Endothelial cell of umbilical vein (primary cell): ENCODE measurements around the gene PAX2. TPM values are rescaled to one million over a fixed set of nuclear protein-coding genes. Genes with fewer than 3 reads are reported as not detected.
A peak's percentile ranks its signal among the peaks of the same experiment; 100 is the strongest.

ENCODE experiments used
- BruUV-seq: library from RNA; stranded (reverse); fragments of 400-500 nt; replicated peaks from 2 replicates; lab custom pipeline; 2021; lab: Mats Ljungman, UMichigan
- CTCF ChIA-PET: fragments of 300-600, 350-600 bp; sonication (Branson Sonifier 250); formaldehyde crosslinking; loops from one replicate; lab custom pipeline; 2021; ENCODE audit warnings: antibody characterized with exemption, inconsistent platforms; lab: Charles Lee
- POLR2A ChIA-PET: fragments of 300-600, 350-600 bp; sonication (Branson Sonifier 250); formaldehyde crosslinking; loops from one replicate; lab custom pipeline; 2021; ENCODE audit warnings: antibody characterized with exemption, inconsistent platforms; lab: Charles Lee
- DNase-seq: peaks from one replicate; pipeline ENCODE4 v3.0.0-alpha.2; 2011; ENCODE audit warnings: low read depth, low spot score
- FAIRE-seq: peaks from 2 replicates; lab custom pipeline; 2011; peaks lifted over from hg19 to GRCh38; lab: Jason Lieb, UNC
- H2AFZ ChIP-seq: 2 replicates; pipeline ENCODE4 v1.6.0; 2012; ENCODE audit warnings: low read depth, low read length, control low read depth, inconsistent platforms
- H3K27ac ChIP-seq: 2 replicates; pipeline ENCODE4 v1.5.1; 2011; ENCODE audit warnings: low read depth, mild to moderate bottlenecking, control low read depth, low read length, moderate library complexity; ENCODE audit not compliant: insufficient read depth
- H3K27me3 ChIP-seq, 2 experiments: 2 replicates each; pipeline versions ENCODE4 v1.6.0 to v1.6.1; 2011; ENCODE audit warnings: low read length in 2 of 2, mixed read lengths in 1 of 2; ENCODE audit not compliant: control insufficient read depth in 2 of 2, insufficient read depth in 2 of 2
- H3K36me3 ChIP-seq, 2 experiments: 2 replicates in 1 of 2; 3 replicates in 1 of 2; pipeline ENCODE4 v1.5.1; 2011; ENCODE audit warnings: low read length in 2 of 2, mild to moderate bottlenecking in 1 of 2, moderate library complexity in 1 of 2; ENCODE audit not compliant: control insufficient read depth in 2 of 2, insufficient read depth in 2 of 2; ENCODE audit errors: extremely low read depth in 1 of 2
- H3K4me1 ChIP-seq: 3 replicates; pipeline ENCODE4 v1.5.1; 2011; ENCODE audit warnings: mild to moderate bottlenecking, low read length; ENCODE audit not compliant: control insufficient read depth, insufficient read depth; ENCODE audit errors: extremely low read depth
- H3K4me2 ChIP-seq: 2 replicates; pipeline ENCODE4 v1.6.1; 2011; ENCODE audit warnings: low read length, control low read depth, mixed read lengths; ENCODE audit not compliant: insufficient read depth
- H3K4me3 ChIP-seq, 3 experiments: fragments of 200-600 bp in 1 of 3; sonication (generic), shearing (Covaris generic) in 1 of 3; replicated peaks in 1 of 3; 2 replicates each; pipeline ENCODE4 v1.5.1; 2011 to 2016; ENCODE audit warnings: control low read depth in 3 of 3, low read length in 3 of 3, mild to moderate bottlenecking in 2 of 3, inconsistent platforms in 1 of 3, low read depth in 1 of 3, moderate library complexity in 1 of 3; ENCODE audit not compliant: insufficient read depth in 1 of 3
- H3K79me2 ChIP-seq: 2 replicates; pipeline ENCODE4 v1.6.0; 2012; ENCODE audit warnings: low read length, inconsistent platforms; ENCODE audit not compliant: control insufficient read depth, insufficient read depth
- H3K9ac ChIP-seq: replicated peaks from 2 replicates; pipeline ENCODE3; 2011; ENCODE audit warnings: low read length, control low read depth; ENCODE audit not compliant: insufficient read depth; ENCODE audit errors: extremely low read depth
- H3K9me1 ChIP-seq: replicated peaks from 3 replicates; pipeline ENCODE4 v1.6.0; 2011; ENCODE audit warnings: mild to moderate bottlenecking, low read length; ENCODE audit not compliant: control insufficient read depth, insufficient read depth; ENCODE audit errors: extremely low read depth
- H3K9me3 ChIP-seq: replicated peaks from 2 replicates; pipeline ENCODE4 v1.5.1; 2012; ENCODE audit warnings: low read length, inconsistent platforms; ENCODE audit not compliant: control insufficient read depth, insufficient read depth
- H4K20me1 ChIP-seq: replicated peaks from 2 replicates; pipeline ENCODE3; 2011; ENCODE audit warnings: mild to moderate bottlenecking, low read length; ENCODE audit not compliant: control insufficient read depth, insufficient read depth; ENCODE audit errors: extremely low read depth
- CTCF ChIP-seq, 2 donors: IDR thresholded peaks; 1 replicate in 1 of 2; 2 replicates in 1 of 2; pipeline ENCODE4 v1.5.1; 2011; ENCODE audit warnings: low read length in 2 of 2, mild to moderate bottlenecking in 2 of 2, moderate library complexity in 2 of 2, control low read depth in 1 of 2, inconsistent platforms in 1 of 2, low read depth in 1 of 2; ENCODE audit not compliant: insufficient read depth in 1 of 2; ENCODE audit errors: extremely low read depth in 1 of 2
- EZH2 ChIP-seq: IDR thresholded peaks from 2 replicates; pipeline ENCODE4 v1.6.1; 2012; ENCODE audit warnings: borderline replicate concordance, low read depth, mild to moderate bottlenecking, moderate library complexity, low read length, inconsistent platforms; ENCODE audit not compliant: severe bottlenecking
- FOS ChIP-seq: IDR thresholded peaks from 2 replicates; pipeline ENCODE4 v1.6.1; 2011; ENCODE audit warnings: mild to moderate bottlenecking, low read length, moderate library complexity, borderline replicate concordance; ENCODE audit not compliant: insufficient read depth
- GATA2 ChIP-seq: IDR thresholded peaks from 2 replicates; pipeline ENCODE4 v1.7.0; 2011; ENCODE audit warnings: low read depth, mild to moderate bottlenecking, moderate library complexity, mixed read lengths, low read length; ENCODE audit not compliant: insufficient read length, insufficient read depth
- JUN ChIP-seq: IDR thresholded peaks from 2 replicates; pipeline ENCODE4 v1.6.1; 2011; ENCODE audit warnings: borderline replicate concordance, low read depth; ENCODE audit not compliant: insufficient read length, insufficient read depth
- MYC ChIP-seq: IDR thresholded peaks from one replicate; pipeline ENCODE4 v1.6.1; 2011; ENCODE audit warnings: mild to moderate bottlenecking, low read depth, low read length
- POLR2A ChIP-seq: IDR thresholded peaks from 2 replicates; pipeline ENCODE4 v1.6.1; 2012; ENCODE audit warnings: low read depth, mild to moderate bottlenecking, control low read depth, low read length
- POLR2AphosphoS5 ChIP-seq: IDR thresholded peaks from 2 replicates; pipeline ENCODE4 v1.6.1; 2012; ENCODE audit warnings: low read depth, mild to moderate bottlenecking, control low read depth, low read length, moderate library complexity; ENCODE audit not compliant: insufficient read depth
- dilution Hi-C: fragments of 300-500 bp; cut with MboI; formaldehyde crosslinking; loops from one replicate; pipeline ENCODE4 v1.15.0; 2019; ENCODE audit warnings: low sequenced_read_pairs; ENCODE audit not compliant: extremely low pct_ligation_motif_present
- intact Hi-C: fragments of 100-400 bp; cut with micrococcal nuclease; formaldehyde crosslinking; loops from one replicate; pipeline ENCODE4 v1.10.0; 2022
- polyA plus RNA-seq, 4 experiments: library from polyadenylated mRNA; depleted of rRNA in 3 of 4; stranded (reverse) in 3 of 4; unstranded in 1 of 4; fragments of >200 nt; gene quantifications; 2 replicates each; pipeline versions ENCODE4 v1.2.1 to v1.2.3, GENCODE V29; 2011 to 2012; ENCODE audit warnings: missing spikeins in 1 of 4
- total RNA-seq: library from RNA; stranded (reverse); gene quantifications from 2 replicates; pipeline ENCODE4 v1.2.3, GENCODE V29; 2021

The PAX2 gene
- total and polyA plus RNA-seq, 2 donors (not counting 3 experiments of a cell fraction or from before 2014, with no cell fraction given): not detected

GRCh38 chr10:100731407-100732240, 13.8 kb upstream of the PAX2 start:
- Histone ChIP-seq H3K9me3 (no peaks in the 10 kb centered on the region), H3K27ac (no peak overlapping the region), H4K20me1 (no peaks in the 10 kb centered on the region), H3K79me2 (no peaks in the 10 kb centered on the region), H3K4me3 (no peak overlapping the region), H3K4me1 (no peaks in the 10 kb centered on the region), H3K36me3 (no peaks in the 10 kb centered on the region), H2AFZ (no peak overlapping the region), H3K27me3 (peaks cover 78 to 93% of the 10 kb centered on the region in 2 experiments), H3K4me2 (no peak overlapping the region), H3K9ac (no peak overlapping the region), H3K9me1 (no peaks in the 10 kb centered on the region)
- DNase-seq (no peak), FAIRE-seq (no peak)
- dilution Hi-C loops (no loop called here), intact Hi-C loops (loop anchor here (5.0 kb wide), 1 partner anchor 146 kb away; no protein-coding TSS in a partner anchor)
- POLR2A ChIA-PET: no interaction called here
- BruUV-seq: no TSS peak
- CTCF ChIA-PET: no interaction called here
- TF ChIP-seq JUN (no peak), EZH2 (peak; percentile 82)

DNA sequence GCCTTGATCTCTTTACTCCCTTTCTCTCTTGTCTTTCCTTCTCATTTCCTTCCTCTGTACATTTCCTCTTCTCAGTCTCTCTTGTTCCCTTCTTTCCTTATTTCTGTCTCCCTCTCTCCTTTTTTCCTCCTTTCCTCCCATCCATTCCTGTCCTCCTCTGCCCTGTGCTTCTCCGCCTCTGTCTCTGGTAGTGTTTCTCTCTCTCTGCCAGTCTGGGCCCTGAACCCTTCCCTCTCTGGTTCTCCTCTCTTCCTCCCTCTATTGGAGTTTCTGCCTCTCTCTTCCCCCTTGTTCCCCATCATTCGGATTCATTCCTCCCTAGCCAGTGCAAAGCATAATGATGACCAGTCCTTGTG, 13.2 kb upstream of the PAX2 start:
- TF ChIP-seq POLR2A: no peak
- TF ChIP-seq FOS: no peak
- no peak for TF ChIP-seq EZH2
- no peak for TF ChIP-seq CTCF (IDR thresholded peaks at IDR 0.05; ENCODE audit: extremely low read depth in 1 of 2, insufficient read depth in 1 of 2, low read depth in 1 of 2, low read length in 2 of 2)
- TF ChIP-seq POLR2AphosphoS5: no peak
- TF ChIP-seq MYC: no peak
- no peak for TF ChIP-seq JUN
- no peak for TF ChIP-seq GATA2
- H3K4me3 ChIP-seq: no peak overlapping the region
- dilution Hi-C loops (no loop called here), intact Hi-C loops (loop anchor here (5.0 kb wide), 1 partner anchor 145 kb away; no protein-coding TSS in a partner anchor)
- POLR2A ChIA-PET: no interaction called here
- H3K9me3 ChIP-seq: no peaks in the 10 kb centered on the region
- H3K9me1 ChIP-seq: no peaks in the 10 kb centered on the region
- H3K27ac ChIP-seq: no peak overlapping the region
- FAIRE-seq: no peak
- H3K27me3 ChIP-seq: peaks cover 84 to 97% of the 10 kb centered on the region in 2 experiments
- H3K36me3 ChIP-seq: no peaks in the 10 kb centered on the region
- CTCF ChIA-PET: no interaction called here
- no peak overlapping the region for H3K4me2 ChIP-seq
- H3K4me1 ChIP-seq: no peaks in the 10 kb centered on the region
- no TSS peak for BruUV-seq
- no peaks in the 10 kb centered on the region for H3K79me2 ChIP-seq
- no peak for DNase-seq
- H4K20me1 ChIP-seq: no peaks in the 10 kb centered on the region
- H3K9ac ChIP-seq: no peak overlapping the region
- no peak overlapping the region for H2AFZ ChIP-seq
